GM18502 (cell line): ENCODE measurements around the gene MAP3K2.
"Not testable (repeated sequence)": the region's sequence is repeated elsewhere in the genome, so short reads cannot be mapped to it uniquely, and the experiment has no call there.

Experiments used
- ATAC-seq: cut with Tn5 transposase; IDR thresholded peaks from one replicate; pipeline ENCODE4 v1.9.1; 2021; ENCODE audit warnings: mild to moderate bottlenecking; ENCODE audit not compliant: unreplicated experiment, poor library complexity

Gene MAP3K2

DNA sequence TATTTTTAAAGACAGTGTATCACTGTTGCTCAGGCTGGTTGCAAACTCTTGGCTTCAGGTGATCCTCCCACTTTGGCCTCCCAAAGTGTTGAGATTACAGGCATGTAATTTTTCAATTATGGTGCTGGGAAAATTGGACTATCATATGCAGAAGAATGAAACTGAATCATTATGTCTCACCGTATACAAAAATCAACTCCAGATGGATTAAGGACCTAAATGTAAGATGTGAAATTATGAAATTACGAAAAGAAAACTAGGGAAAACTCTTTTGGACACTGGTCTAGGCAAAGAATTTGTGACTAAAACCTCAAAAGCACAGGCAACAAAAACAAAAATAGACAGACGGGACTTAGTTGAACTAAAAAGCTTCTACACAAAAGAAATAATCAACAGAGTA, 31.2 kb downstream of the MAP3K2 start:
- no peak for ATAC-seq

DNA sequence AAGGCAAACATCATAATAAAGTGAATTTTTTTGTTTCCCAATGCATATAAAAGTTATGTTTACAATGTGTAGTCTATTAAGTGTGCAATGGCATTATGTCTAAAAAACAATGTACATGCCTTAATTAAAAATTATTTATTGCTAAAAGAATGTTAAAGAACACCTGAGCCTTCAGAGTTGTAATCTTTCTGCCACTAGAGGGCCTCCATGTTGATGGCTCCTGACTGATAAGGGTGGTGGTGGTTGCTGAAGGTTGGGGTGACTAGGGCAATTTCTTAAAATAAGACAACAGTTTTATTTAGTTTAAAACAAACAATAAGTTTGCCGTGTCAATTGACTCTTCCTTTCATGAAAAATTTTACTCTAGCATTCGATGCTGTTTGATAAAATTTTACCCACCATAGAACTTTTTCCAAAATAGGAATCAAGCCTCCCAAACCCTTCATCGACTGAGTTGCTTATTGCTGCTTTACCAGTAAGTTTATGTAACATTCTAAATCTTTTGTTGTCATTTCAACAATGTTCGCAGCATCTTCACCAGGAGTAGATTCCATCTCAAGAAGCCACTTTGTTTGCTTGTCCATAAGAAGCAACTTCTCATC, 32.3 kb downstream of the MAP3K2 start:
- peak; percentile 48 for ATAC-seq

DNA sequence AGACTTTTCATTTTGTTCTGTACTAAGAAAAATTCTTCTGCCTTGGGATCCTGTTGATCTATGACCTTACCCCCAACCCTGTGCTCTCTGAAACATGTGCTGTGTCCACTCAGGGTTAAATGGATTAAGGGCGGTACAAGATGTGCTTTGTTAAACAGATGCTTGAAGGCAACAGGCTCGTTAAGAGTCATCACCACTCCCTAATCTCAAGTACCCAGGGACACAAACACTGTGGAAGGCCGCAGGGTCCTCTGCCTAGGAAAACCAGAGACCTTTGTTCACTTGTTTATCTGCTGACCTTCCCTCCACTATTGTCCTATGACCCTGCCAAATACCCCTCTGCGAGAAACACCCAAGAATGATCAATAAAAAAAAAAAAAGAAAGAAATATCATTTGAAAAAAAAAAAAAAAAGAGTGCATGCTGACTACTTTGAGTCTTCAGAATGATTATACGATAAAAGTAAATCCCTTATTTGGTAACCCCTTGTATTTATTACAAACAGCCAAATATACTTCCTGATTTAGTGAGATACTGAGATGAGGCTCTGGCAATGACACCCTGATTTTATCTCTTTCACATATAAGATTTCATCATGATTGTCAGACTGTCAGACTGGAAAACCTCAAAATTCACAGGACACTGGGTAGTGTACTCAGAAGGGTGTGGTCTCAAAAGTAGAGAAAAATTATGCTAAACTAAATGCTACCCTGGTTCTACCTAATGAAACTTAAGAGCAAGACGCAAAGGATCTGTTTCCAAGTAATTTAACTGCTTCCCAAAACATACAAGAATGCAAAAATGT, 33.7 kb downstream of the MAP3K2 start:
- ATAC-seq = not testable (repeated sequence)

DNA sequence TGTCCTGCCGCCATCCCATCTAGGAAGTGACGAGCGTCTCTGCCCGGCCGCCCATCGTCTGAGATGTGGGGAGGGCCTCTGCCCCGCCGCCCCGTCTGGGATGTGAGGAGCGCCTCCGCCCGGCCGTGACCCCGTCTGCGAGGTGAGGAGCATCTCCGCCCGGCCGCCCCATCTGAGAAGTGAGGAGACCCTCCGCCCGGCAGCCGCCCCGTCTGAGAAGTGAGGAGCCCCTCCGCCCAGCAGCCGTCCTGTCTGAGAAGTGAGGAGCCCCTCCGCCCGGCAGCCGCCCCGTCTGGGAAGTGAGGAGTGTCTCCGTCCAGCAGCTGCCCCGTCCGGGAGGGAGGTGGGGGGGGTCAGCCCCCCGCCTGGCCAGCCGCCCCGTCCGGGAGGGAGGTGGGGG, 34.6 kb downstream of the MAP3K2 start:
- ATAC-seq = not testable (repeated sequence)

DNA sequence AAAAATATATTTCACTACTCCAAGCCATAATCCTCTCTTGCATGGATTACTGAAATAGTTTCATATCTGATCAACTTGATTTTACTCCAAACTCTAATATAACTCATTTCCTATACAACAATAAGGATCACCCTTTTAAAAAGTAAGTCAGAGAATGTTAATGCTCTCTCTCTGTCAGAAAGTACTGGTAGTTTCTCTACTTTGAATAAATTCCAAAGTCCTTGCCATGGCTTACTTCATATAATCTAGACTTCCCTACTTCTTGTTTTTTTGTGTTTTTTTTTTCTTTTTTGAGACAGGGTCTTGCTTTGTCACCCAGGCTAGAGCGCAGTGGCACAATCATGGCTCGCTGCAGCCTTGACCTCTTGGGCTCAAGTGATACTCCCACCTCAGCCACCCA, 36.2 kb downstream of the MAP3K2 start:
- no peak for ATAC-seq

DNA sequence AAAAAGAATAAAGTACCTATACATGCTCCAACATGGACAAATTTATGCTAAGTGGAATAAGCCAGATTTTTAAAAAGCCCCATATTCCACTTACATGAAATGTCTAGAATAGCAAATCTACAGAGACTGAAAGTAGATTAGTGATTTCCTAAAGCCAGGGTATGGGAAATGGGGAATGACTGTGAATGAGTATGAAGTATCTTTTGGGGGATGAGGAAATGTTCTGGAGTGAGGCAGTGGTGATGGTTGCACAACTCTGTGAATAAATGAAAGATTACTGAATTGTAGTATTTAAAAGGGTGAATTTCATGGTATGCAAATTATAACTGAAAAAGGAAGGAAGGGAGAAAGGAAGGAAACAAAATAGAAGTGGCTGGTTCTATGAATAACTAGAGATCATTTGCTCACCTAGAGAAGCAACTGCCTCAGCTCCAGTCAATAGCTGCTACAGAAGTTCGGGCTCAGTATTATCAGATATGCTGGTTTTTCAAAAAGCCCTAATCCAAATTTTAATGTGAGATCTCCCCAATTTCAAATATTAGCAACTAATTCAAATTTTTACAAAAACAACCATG, 39.3 kb downstream of the MAP3K2 start:
- ATAC-seq = no peak

DNA sequence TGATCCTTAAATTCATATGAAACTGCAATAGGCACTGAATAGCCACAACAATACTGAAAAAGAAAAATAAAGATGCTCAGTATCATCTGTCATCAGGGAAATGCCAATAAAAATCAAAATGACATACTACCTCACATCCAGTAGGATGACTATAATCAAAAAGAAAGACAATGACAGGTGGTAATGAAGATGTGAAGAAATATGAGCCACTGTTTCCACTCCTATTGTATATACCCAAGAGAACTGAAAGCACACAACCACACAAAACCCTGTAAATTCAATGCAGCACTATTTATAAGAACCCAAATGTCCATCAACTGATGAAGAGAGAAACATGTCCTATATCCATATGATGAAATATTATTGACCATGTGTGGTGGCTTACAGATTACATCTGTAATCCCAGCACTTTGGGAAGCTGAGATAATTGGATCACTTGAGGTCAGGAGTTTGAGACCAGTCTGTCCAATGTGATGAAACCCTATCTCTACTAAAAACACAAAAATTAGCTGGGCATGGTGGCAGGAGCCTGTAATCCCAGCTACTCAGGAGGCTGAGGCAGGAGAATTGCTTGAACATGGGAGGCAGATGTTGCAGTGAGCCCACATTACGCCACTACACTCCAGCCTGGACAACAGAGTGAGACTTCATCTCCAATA, 39.9 kb downstream of the MAP3K2 start:
- ATAC-seq = no peak

DNA sequence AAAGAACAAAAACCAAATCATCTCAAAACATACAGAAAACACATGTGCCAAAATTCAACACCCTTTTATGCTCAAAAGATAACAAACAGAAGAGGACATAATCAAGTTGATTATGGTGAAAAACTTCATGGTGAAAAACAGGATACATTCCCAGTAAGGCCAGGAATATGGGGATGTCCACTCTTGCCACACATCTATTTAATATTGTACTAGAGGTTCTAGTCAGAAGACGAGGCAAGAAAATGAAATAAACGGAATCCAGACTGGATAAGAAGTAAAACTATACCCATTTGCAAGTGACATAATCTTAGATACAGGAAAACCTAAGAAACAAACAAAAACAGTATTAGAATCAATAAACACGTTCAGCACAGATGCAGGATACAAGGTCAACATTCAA, 40.8 kb downstream of the MAP3K2 start:
- ATAC-seq = no peak

DNA sequence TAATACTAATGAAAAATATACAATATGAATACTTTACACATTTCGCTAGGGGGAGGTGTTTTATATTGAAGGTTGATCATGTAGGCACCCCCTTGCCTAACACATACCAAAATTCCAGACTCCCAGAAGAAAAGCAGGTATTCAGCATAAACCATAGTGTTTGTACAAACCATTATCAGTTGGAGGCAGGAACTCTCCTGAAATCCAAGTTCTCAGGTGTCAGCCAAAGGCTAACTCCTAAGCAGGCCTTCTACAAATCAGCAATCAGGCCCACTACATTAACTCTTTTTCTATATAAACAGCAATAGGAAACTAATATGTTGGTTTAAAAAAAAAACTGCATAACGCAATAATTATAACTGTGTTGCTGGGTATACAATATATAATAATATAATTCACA, 44.5 kb downstream of the MAP3K2 start:
- ATAC-seq = no peak

DNA sequence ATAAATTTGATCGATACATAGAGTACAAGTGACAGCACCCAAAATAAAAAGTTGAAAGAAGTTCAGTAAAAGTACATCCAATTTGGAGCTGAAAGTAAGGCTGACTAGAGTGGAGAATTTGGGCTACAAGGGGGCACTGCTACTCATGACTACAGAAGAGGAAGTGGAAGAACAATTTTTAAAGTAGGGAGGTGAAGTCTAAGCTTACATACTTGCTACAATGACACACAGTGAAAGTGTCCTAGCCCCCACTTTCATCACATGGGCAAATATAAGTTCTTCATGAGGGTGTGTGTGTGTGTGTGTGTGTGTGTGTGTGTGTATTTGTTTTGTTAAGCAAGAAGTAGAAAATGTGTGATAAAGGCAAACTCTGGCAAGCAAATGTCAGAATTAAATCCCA, 45.7 kb downstream of the MAP3K2 start:
- no peak for ATAC-seq

DNA sequence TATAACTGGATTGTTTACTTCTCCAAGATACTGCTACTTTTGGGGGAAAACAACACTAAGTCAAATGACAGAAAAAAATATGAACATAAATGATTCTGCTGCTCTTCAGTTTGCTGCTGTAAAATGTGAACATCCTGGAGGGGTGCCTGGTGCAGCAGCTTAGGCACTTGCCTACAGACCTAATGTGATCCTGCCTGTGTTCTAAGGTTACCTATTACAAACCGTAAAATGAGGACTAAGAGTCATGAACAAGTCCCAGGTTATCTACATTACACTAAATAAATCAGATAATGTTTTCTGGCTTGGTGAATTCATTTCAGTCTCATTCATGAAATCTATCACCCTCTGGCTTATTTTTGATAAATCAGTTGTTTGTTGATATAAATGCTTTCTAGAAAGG, 55.4 kb downstream of the MAP3K2 start:
- ATAC-seq = no peak

DNA sequence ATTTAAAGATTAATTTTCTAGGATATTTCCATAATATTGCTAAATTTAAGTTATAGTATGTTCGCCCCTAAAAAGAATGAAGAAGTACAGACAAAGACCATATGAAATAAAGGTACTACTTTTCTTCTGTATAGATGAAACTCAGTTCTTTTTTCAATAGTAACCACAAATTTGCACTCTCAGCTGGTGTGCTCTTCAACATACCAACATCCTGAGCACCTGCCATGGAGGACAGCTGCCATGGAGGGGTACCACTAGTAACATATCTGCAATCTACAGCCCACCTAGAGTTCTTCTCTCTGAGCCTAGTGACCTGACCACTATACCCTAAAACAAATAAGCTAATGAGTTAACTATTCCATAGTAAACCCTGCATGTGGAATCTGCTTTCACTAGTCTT, 57.0 kb downstream of the MAP3K2 start:
- peak; percentile 73 for ATAC-seq

DNA sequence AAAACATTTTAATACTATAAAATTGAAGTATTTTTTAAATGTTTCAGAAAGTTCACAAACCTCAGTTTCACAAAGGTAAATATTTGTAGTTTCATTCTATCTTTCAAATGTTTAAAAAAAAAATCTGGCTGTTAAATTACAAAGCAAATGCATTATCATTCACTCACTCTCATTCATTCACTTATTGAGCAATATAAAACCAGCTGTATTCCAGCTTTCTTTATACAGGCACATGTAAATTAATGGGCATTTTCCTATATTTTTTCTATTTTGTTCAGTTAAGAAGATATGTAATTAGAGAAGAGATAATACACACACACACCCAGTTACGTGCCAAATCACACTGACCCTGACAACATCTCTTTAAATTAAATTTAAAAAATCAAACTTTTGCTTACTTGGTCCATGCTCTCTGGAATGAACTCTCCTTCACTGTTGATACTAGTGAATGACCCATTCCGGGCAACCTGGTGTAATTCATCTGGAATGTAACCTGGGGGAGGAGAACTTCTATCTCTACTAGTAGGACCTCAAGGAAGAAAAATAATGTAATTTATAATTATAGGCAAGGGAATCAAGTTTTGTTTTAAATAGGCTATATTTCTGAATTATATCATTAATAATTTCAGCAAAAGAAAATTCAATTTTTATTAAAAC, 61.4 kb downstream of the MAP3K2 start:
- ATAC-seq = no peak

DNA sequence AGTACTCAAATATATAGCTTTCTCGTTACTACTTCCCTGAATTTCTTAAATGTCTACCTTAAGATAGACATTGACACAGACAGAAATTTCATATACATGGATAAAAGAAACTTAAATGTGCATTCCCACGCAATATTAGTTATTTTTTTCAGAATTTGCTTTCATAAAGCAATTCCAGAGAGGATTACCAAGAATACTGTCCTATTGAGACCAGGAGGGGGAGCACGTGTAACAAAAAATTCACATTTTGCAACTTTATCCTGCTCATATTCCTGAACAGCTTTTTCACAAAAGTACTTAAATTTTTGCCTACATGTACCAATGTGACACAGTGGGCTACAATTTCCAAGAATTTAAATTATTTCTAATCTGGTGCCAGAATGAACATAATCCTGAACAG, 63.1 kb downstream of the MAP3K2 start:
- no peak for ATAC-seq

DNA sequence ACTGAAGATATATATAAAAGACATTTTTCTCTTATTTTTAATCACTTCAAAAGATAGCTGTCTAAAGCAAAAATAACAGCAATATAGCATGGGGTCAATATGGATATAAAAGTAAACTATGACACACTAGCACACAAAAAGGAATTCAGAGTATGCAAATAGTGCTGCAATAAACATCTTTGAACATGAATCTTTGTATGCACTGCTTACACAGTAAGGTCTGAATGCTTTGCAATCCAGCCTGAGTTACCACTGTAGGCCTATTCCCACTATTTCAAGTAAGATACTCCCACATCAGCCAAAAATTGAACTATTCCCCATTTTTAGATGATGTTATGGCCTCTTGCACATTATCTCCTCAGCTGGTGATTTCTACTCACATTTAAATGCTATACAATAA, 66.5 kb downstream of the MAP3K2 start:
- no peak for ATAC-seq

DNA sequence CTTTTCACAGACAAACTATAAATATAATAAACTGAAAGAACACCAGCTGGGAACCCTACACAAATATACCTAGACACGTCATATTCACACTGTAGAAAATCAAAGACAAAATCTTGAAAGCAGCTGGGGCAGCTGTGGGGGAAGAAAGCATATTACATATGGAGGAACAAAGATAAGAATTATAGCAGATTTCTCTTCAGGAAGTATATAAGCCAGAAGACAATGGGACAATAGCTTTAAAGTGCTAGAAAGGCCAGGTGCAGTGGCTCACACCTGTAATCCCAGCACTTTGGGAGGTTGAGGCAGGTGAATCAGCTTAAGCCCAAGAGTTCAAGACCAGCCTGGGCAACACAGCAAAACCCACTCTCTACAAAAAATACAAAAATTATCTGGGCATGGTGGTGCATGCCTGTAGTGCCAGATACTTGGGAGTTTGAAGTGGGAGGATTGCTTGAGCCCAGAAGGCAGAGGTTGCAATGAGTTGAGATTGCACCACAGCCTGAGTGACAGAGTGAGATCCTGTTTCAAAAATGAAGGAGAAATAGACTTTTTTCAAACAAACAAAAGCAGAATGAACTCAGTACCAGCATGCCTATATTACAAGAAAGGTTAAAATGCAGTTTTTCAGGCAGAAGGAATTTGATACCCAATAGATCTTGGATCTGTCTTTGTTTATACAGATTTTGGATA, 67.0 kb downstream of the MAP3K2 start:
- no peak for ATAC-seq

DNA sequence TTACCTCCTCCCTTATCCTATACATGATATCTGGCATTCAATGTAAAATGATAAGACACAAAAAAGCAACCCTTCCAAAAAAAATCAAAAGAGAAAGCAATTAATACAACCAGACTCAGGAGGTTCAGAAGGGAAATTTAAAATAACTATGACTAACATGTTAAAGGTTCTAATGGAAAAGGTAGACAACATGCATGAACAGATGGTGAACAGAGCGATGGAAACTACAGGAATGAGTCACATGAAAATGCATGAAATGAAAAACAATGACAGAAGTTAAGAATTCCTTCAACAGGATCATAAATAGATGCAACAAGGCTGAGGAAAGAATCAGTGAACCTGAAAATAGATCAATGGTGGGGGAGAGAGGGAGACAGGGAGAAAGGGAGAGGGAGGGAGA, 67.7 kb downstream of the MAP3K2 start:
- no peak for ATAC-seq

DNA sequence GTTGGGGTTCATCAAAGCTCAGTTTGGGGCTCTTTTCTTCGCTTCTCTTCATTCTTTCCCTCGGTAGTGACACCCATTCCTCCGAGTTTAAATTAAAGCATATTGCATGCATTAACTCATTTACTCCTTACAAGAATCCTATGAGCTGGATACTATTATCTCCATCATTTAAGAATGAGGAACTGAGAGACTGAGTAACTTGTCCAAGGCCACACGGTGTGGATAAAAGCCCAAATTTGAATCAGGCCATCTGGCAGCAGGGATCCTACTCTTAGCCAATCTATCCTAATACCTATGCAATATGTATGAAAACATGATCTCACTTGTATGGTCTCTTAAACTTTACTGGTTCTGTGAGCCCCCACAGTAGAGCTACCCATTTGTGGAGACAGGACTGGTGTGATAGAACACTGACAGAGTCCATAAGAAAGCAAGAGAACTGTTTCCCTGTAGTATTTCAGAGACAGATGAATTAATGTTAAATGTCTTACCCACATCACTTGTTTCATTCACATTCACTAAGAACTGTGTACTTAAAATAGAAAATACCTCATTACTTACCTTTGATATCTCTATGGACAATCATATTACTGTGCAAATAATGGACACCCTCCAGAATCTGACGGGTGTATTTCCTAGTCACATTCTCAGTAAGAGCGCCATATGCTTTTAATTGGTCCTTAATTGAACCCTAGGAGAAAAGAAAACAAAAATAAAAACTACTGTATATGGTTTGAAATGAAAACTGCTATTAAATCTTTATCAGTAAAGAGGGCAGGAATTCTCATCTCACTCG, 73.4 kb downstream of the MAP3K2 start:
- no peak for ATAC-seq

DNA sequence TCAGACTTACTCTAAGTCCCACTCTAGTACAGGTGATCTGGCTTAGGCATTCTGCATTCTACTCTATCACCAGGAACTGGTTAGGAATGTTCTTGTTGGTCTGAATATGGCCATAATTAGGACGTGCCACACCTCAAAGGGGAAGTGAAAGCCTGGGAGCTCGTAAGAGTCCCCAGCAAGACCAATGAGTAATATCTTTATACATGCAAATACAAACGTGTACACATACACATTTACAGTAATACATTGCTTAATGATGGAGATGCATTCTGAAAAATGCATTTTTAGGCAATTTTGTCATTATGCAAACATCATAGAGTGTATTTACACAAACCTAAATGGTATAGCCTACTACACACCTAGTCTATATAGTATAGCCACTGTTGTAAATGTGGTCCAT, 74.4 kb downstream of the MAP3K2 start:
- ATAC-seq = peak; percentile 99
